Adrenal gland (tissue), 5 donors: ENCODE results near the gene MEPCE.

Experiments
- POLR2A ChIP-seq, 2 donors: fragments of 450-650 bp; IDR thresholded peaks; one replicate each; pipeline ENCODE4 v1.6.1; 2017; ENCODE audit warnings: antibody characterized with exemption in 2 of 2, mild to moderate bottlenecking in 2 of 2, moderate library complexity in 1 of 2
- TF ChIP-seq, protein P1 (sequence below), 6 experiments: fragments of 450-650 bp in 4 of 6; fragments of 200-600 bp in 2 of 6; sonication (generic) in 1 of 6; IDR thresholded peaks; 1 replicate in 5 of 6; 2 replicates in 1 of 6; pipeline versions ENCODE4 v1.5.1 to v1.8.0; 2016 to 2021; ENCODE audit warnings: antibody characterized with exemption in 6 of 6, mild to moderate bottlenecking in 2 of 6, moderate library complexity in 1 of 6
- donor health status: DM: no; HTN: no; CAD: no.

DNA sequence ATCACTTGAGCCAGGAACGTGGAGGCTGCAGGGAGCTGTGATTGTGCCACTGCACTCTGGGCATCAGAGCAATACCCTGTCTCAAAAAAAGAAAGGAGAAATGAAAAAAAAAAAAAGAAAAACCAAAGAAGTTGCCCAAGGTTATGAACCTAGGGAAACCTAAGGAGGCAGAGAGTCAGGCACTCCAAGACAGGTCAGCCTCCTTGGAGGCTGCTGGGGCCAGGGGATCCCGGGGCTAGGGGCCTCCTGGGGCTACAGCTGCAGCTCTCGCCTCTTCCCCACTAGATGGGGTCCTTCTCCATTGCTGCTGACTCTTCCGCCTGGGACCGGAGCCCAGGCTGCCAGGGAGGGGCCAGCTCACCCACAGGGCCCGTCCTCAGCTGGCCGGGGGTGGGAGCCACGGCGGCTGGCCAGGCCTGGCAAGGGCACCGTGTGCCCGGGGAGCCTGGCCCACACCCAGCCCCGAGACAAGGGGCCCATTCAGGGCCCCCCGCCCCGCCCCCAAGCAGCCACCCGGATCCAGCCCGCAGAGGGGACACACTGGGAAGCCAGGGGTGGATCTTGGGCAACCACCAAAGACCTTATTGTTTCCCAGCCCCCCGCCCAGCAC lies 36.2 kb downstream of the MEPCE start:
- TF ChIP-seq, protein P1, sequence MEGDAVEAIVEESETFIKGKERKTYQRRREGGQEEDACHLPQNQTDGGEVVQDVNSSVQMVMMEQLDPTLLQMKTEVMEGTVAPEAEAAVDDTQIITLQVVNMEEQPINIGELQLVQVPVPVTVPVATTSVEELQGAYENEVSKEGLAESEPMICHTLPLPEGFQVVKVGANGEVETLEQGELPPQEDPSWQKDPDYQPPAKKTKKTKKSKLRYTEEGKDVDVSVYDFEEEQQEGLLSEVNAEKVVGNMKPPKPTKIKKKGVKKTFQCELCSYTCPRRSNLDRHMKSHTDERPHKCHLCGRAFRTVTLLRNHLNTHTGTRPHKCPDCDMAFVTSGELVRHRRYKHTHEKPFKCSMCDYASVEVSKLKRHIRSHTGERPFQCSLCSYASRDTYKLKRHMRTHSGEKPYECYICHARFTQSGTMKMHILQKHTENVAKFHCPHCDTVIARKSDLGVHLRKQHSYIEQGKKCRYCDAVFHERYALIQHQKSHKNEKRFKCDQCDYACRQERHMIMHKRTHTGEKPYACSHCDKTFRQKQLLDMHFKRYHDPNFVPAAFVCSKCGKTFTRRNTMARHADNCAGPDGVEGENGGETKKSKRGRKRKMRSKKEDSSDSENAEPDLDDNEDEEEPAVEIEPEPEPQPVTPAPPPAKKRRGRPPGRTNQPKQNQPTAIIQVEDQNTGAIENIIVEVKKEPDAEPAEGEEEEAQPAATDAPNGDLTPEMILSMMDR (IDR thresholded peaks at IDR 0.05): peak; percentile 57 to 73 (median 68)
- TF ChIP-seq POLR2A (IDR thresholded peaks at IDR 0.05): no peak
